ENCODE measurements around the gene EML4. TPM values are rescaled to one million over a fixed set of nuclear protein-coding genes. Genes with fewer than 3 reads are reported as not detected.

EML4 gene
- total RNA-seq, 1 donor from 2014 or later, result 68.2 TPM

GRCh38 chr2:42290005-42290404 is 120.9 kb downstream of the EML4 start:
- Histone ChIP-seq H3K27ac (ENCODE audit: low read depth, low read length) (no peak overlapping the region), H3K4me1 (ENCODE audit: insufficient read depth, low read length) (no peaks in the 10 kb centered on the region), H4K20me1 (ENCODE audit: insufficient read depth, low read length) (no peaks in the 10 kb centered on the region), H2AFZ (ENCODE audit: low read depth, low read length) (no peak overlapping the region), H3K36me3 (ENCODE audit: insufficient read depth, low read length) (peaks cover 9% of the 10 kb centered on the region), H3K79me2 (ENCODE audit: insufficient read depth, low read length) (no peaks in the 10 kb centered on the region), H3K9me3 (ENCODE audit: insufficient read depth, low read depth, low read length) (no peaks in the 10 kb centered on the region), H3K4me3 (ENCODE audit: insufficient read depth, low read depth, low read length) (no peak overlapping the region), H3K4me2 (ENCODE audit: low read length) (no peak overlapping the region), H3K27me3 (ENCODE audit: insufficient read depth, low read length) (no peaks in the 10 kb centered on the region), H3K9ac (ENCODE audit: low read length) (no peak overlapping the region)
- Mint-ChIP-seq H3K27ac (ENCODE audit: unreplicated experiment) (no peak overlapping the region), H3K4me3 (ENCODE audit: unreplicated experiment) (no peak overlapping the region), H3K36me3 (ENCODE audit: low read depth, unreplicated experiment) (peaks cover 6% of the 10 kb centered on the region), H3K27me3 (ENCODE audit: low read depth, unreplicated experiment) (no peaks in the 10 kb centered on the region), H3K4me1 (ENCODE audit: low read depth, unreplicated experiment) (peaks cover 9% of the 10 kb centered on the region), H3K9me3 (ENCODE audit: unreplicated experiment) (no peaks in the 10 kb centered on the region)
- DNase-seq (ENCODE audit: low read depth) (no peak), FAIRE-seq (no peak)
- no peak for TF ChIP-seq CTCF (IDR thresholded peaks at IDR 0.05; ENCODE audit: insufficient read depth, low read depth, low read length)
- TF ChIP-seq EZH2 (IDR thresholded peaks at IDR 0.05; ENCODE audit: insufficient read depth, low read length), result no peak

GRCh38 chr2:42293019-42293418 is 123.9 kb downstream of the EML4 start:
- Histone ChIP-seq H2AFZ (ENCODE audit: low read depth, low read length) (no peak overlapping the region), H3K4me2 (ENCODE audit: low read length) (no peak overlapping the region), H4K20me1 (ENCODE audit: insufficient read depth, low read length) (no peaks in the 10 kb centered on the region), H3K36me3 (ENCODE audit: insufficient read depth, low read length) (peaks cover 8% of the 10 kb centered on the region), H3K27me3 (ENCODE audit: insufficient read depth, low read length) (no peaks in the 10 kb centered on the region), H3K27ac (ENCODE audit: low read depth, low read length) (no peak overlapping the region), H3K4me3 (ENCODE audit: insufficient read depth, low read depth, low read length) (no peak overlapping the region), H3K79me2 (ENCODE audit: insufficient read depth, low read length) (no peaks in the 10 kb centered on the region), H3K9ac (ENCODE audit: low read length) (no peak overlapping the region), H3K4me1 (ENCODE audit: insufficient read depth, low read length) (no peaks in the 10 kb centered on the region), H3K9me3 (ENCODE audit: insufficient read depth, low read depth, low read length) (no peaks in the 10 kb centered on the region)
- no peak for FAIRE-seq
- no peak for TF ChIP-seq EZH2 (IDR thresholded peaks at IDR 0.05; ENCODE audit: insufficient read depth, low read length)
- no peak for TF ChIP-seq CTCF (IDR thresholded peaks at IDR 0.05; ENCODE audit: insufficient read depth, low read depth, low read length)
- DNase-seq (ENCODE audit: low read depth), result no peak
- Mint-ChIP-seq H3K4me1 (ENCODE audit: low read depth, unreplicated experiment) (no peaks in the 10 kb centered on the region), H3K4me3 (ENCODE audit: unreplicated experiment) (no peak overlapping the region), H3K36me3 (ENCODE audit: low read depth, unreplicated experiment) (peaks cover 8% of the 10 kb centered on the region), H3K27me3 (ENCODE audit: low read depth, unreplicated experiment) (no peaks in the 10 kb centered on the region), H3K9me3 (ENCODE audit: unreplicated experiment) (no peaks in the 10 kb centered on the region), H3K27ac (ENCODE audit: unreplicated experiment) (no peak overlapping the region)

- H3K27ac Mint-ChIP-seq (ENCODE audit: unreplicated experiment), result no peak overlapping the region
- no peaks in the 10 kb centered on the region for H3K27me3 Mint-ChIP-seq (ENCODE audit: low read depth, unreplicated experiment)
- DNase-seq (ENCODE audit: low read depth), result no peak
- H3K4me1 ChIP-seq (ENCODE audit: insufficient read depth, low read length), result no peaks in the 10 kb centered on the region
- no peak overlapping the region for H3K4me3 ChIP-seq (ENCODE audit: insufficient read depth, low read depth, low read length)
- H3K4me1 Mint-ChIP-seq (ENCODE audit: low read depth, unreplicated experiment), result no peaks in the 10 kb centered on the region
- no peaks in the 10 kb centered on the region for H3K79me2 ChIP-seq (ENCODE audit: insufficient read depth, low read length)
- no peak overlapping the region for H2AFZ ChIP-seq (ENCODE audit: low read depth, low read length)
- FAIRE-seq, result no peak
- no peak overlapping the region for H3K4me2 ChIP-seq (ENCODE audit: low read length)
- peaks cover 9% of the 10 kb centered on the region for H3K36me3 ChIP-seq (ENCODE audit: insufficient read depth, low read length)
- H3K27ac ChIP-seq (ENCODE audit: low read depth, low read length), result no peak overlapping the region
- H3K27me3 ChIP-seq (ENCODE audit: insufficient read depth, low read length), result no peaks in the 10 kb centered on the region
- H3K9ac ChIP-seq (ENCODE audit: low read length), result no peak overlapping the region
- TF ChIP-seq EZH2 (IDR thresholded peaks at IDR 0.05; ENCODE audit: insufficient read depth, low read length), result no peak
- H3K9me3 Mint-ChIP-seq (ENCODE audit: unreplicated experiment), result no peaks in the 10 kb centered on the region
- no peaks in the 10 kb centered on the region for H3K9me3 ChIP-seq (ENCODE audit: insufficient read depth, low read depth, low read length)
- H4K20me1 ChIP-seq (ENCODE audit: insufficient read depth, low read length), result no peaks in the 10 kb centered on the region
- H3K36me3 Mint-ChIP-seq (ENCODE audit: low read depth, unreplicated experiment), result peaks cover 10% of the 10 kb centered on the region
- H3K4me3 Mint-ChIP-seq (ENCODE audit: unreplicated experiment), result no peak overlapping the region
These were observed 127.1 kb downstream of the EML4 start for GRCh38 chr2:42296226-42296625.

All from astrocyte (in vitro differentiated cells and primary cell).